Measurements from ENCODE around the gene SCMH1.

The SCMH1 gene

GRCh38 chr1:41078616-41079015 is 163.5 kb downstream of the SCMH1 start:
- Histone ChIP-seq H3K4me1 (ENCODE audit: control insufficient read depth, insufficient read depth, low read length, poor library complexity, severe bottlenecking) (no peaks in the 10 kb centered on the region), H3K27ac (ENCODE audit: insufficient read depth, low read length, poor library complexity, severe bottlenecking) (no peak overlapping the region), H3K9me3 (ENCODE audit: control insufficient read depth, low read length) (no peaks in the 10 kb centered on the region), H3K36me3 (ENCODE audit: control insufficient read depth, insufficient read depth, low read length) (no peaks in the 10 kb centered on the region), H3K27me3 (replicated peaks; ENCODE audit: control insufficient read depth, insufficient read depth, low read length, poor library complexity, severe bottlenecking) (no peaks in the 10 kb centered on the region), H3K4me3 (ENCODE audit: insufficient read depth, low read depth, low read length, poor library complexity, severe bottlenecking) (no peak overlapping the region)
- DNase-seq = no peak

GRCh38 chr1:41078193-41078592 is 163.9 kb downstream of the SCMH1 start:
- no peaks in the 10 kb centered on the region for H3K4me1 ChIP-seq (ENCODE audit: control insufficient read depth, insufficient read depth, low read length, poor library complexity, severe bottlenecking)
- H3K36me3 ChIP-seq (ENCODE audit: control insufficient read depth, insufficient read depth, low read length) = no peaks in the 10 kb centered on the region
- no peak for DNase-seq
- no peaks in the 10 kb centered on the region for H3K27me3 ChIP-seq (replicated peaks; ENCODE audit: control insufficient read depth, insufficient read depth, low read length, poor library complexity, severe bottlenecking)
- no peak overlapping the region for H3K4me3 ChIP-seq (ENCODE audit: insufficient read depth, low read depth, low read length, poor library complexity, severe bottlenecking)
- H3K27ac ChIP-seq (ENCODE audit: insufficient read depth, low read length, poor library complexity, severe bottlenecking) = no peak overlapping the region
- H3K9me3 ChIP-seq (ENCODE audit: control insufficient read depth, low read length) = no peaks in the 10 kb centered on the region

- Histone ChIP-seq H3K36me3 (ENCODE audit: control insufficient read depth, insufficient read depth, low read length) (peaks cover 4% of the 10 kb centered on the region), H3K9me3 (ENCODE audit: control insufficient read depth, low read length) (no peaks in the 10 kb centered on the region), H3K4me1 (ENCODE audit: control insufficient read depth, insufficient read depth, low read length, poor library complexity, severe bottlenecking) (no peaks in the 10 kb centered on the region), H3K27ac (ENCODE audit: insufficient read depth, low read length, poor library complexity, severe bottlenecking) (no peak overlapping the region), H3K27me3 (replicated peaks; ENCODE audit: control insufficient read depth, insufficient read depth, low read length, poor library complexity, severe bottlenecking) (no peaks in the 10 kb centered on the region), H3K4me3 (ENCODE audit: insufficient read depth, low read depth, low read length, poor library complexity, severe bottlenecking) (no peak overlapping the region)
- DNase-seq = no peak
These were observed 168.1 kb downstream of the SCMH1 start for GRCh38 chr1:41073971-41074370.

- peaks cover 7% of the 10 kb centered on the region for H3K36me3 ChIP-seq (ENCODE audit: control insufficient read depth, insufficient read depth, low read length)
- no peak overlapping the region for H3K27ac ChIP-seq (ENCODE audit: insufficient read depth, low read length, poor library complexity, severe bottlenecking)
- H3K27me3 ChIP-seq (replicated peaks; ENCODE audit: control insufficient read depth, insufficient read depth, low read length, poor library complexity, severe bottlenecking) = no peaks in the 10 kb centered on the region
- no peak overlapping the region for H3K4me3 ChIP-seq (ENCODE audit: insufficient read depth, low read depth, low read length, poor library complexity, severe bottlenecking)
- no peaks in the 10 kb centered on the region for H3K9me3 ChIP-seq (ENCODE audit: control insufficient read depth, low read length)
- no peak for DNase-seq
- no peaks in the 10 kb centered on the region for H3K4me1 ChIP-seq (ENCODE audit: control insufficient read depth, insufficient read depth, low read length, poor library complexity, severe bottlenecking)
These were observed 170.1 kb downstream of the SCMH1 start for GRCh38 chr1:41072051-41072450.

GRCh38 chr1:41056907-41057306 is 185.2 kb downstream of the SCMH1 start:
- DNase-seq = no peak
- Histone ChIP-seq H3K27ac (ENCODE audit: insufficient read depth, low read length, poor library complexity, severe bottlenecking) (no peak overlapping the region), H3K27me3 (replicated peaks; ENCODE audit: control insufficient read depth, insufficient read depth, low read length, poor library complexity, severe bottlenecking) (no peaks in the 10 kb centered on the region), H3K4me3 (ENCODE audit: insufficient read depth, low read depth, low read length, poor library complexity, severe bottlenecking) (no peak overlapping the region), H3K9me3 (ENCODE audit: control insufficient read depth, low read length) (no peaks in the 10 kb centered on the region), H3K36me3 (ENCODE audit: control insufficient read depth, insufficient read depth, low read length) (no peaks in the 10 kb centered on the region), H3K4me1 (ENCODE audit: control insufficient read depth, insufficient read depth, low read length, poor library complexity, severe bottlenecking) (no peaks in the 10 kb centered on the region)

- no peak for DNase-seq
- H3K4me3 ChIP-seq (ENCODE audit: insufficient read depth, low read depth, low read length, poor library complexity, severe bottlenecking) = no peak overlapping the region
- no peaks in the 10 kb centered on the region for H3K4me1 ChIP-seq (ENCODE audit: control insufficient read depth, insufficient read depth, low read length, poor library complexity, severe bottlenecking)
- no peak overlapping the region for H3K27ac ChIP-seq (ENCODE audit: insufficient read depth, low read length, poor library complexity, severe bottlenecking)
- H3K36me3 ChIP-seq (ENCODE audit: control insufficient read depth, insufficient read depth, low read length) = peaks cover 7% of the 10 kb centered on the region
- no peaks in the 10 kb centered on the region for H3K27me3 ChIP-seq (replicated peaks; ENCODE audit: control insufficient read depth, insufficient read depth, low read length, poor library complexity, severe bottlenecking)
- H3K9me3 ChIP-seq (ENCODE audit: control insufficient read depth, low read length) = no peaks in the 10 kb centered on the region
These were observed 188.8 kb downstream of the SCMH1 start for GRCh38 chr1:41053316-41053715.

- Histone ChIP-seq H3K4me1 (ENCODE audit: control insufficient read depth, insufficient read depth, low read length, poor library complexity, severe bottlenecking) (no peaks in the 10 kb centered on the region), H3K4me3 (ENCODE audit: insufficient read depth, low read depth, low read length, poor library complexity, severe bottlenecking) (no peak overlapping the region), H3K36me3 (ENCODE audit: control insufficient read depth, insufficient read depth, low read length) (peaks cover 11% of the 10 kb centered on the region), H3K9me3 (ENCODE audit: control insufficient read depth, low read length) (no peaks in the 10 kb centered on the region), H3K27ac (ENCODE audit: insufficient read depth, low read length, poor library complexity, severe bottlenecking) (no peak overlapping the region), H3K27me3 (replicated peaks; ENCODE audit: control insufficient read depth, insufficient read depth, low read length, poor library complexity, severe bottlenecking) (no peaks in the 10 kb centered on the region)
- DNase-seq = no peak
These were observed 191.1 kb downstream of the SCMH1 start for GRCh38 chr1:41051022-41051421.

- no peak for DNase-seq
- Histone ChIP-seq H3K27me3 (replicated peaks; ENCODE audit: control insufficient read depth, insufficient read depth, low read length, poor library complexity, severe bottlenecking) (no peaks in the 10 kb centered on the region), H3K4me3 (ENCODE audit: insufficient read depth, low read depth, low read length, poor library complexity, severe bottlenecking) (no peak overlapping the region), H3K27ac (ENCODE audit: insufficient read depth, low read length, poor library complexity, severe bottlenecking) (no peak overlapping the region), H3K36me3 (ENCODE audit: control insufficient read depth, insufficient read depth, low read length) (peaks cover 15% of the 10 kb centered on the region), H3K9me3 (ENCODE audit: control insufficient read depth, low read length) (no peaks in the 10 kb centered on the region), H3K4me1 (ENCODE audit: control insufficient read depth, insufficient read depth, low read length, poor library complexity, severe bottlenecking) (peaks cover 5% of the 10 kb centered on the region)
These were observed 193.6 kb downstream of the SCMH1 start for GRCh38 chr1:41048540-41048939.

GRCh38 chr1:41046347-41046775 is 195.7 kb downstream of the SCMH1 start:
- H3K27ac ChIP-seq (ENCODE audit: insufficient read depth, low read length, poor library complexity, severe bottlenecking) = no peak overlapping the region
- peaks cover 5% of the 10 kb centered on the region for H3K4me1 ChIP-seq (ENCODE audit: control insufficient read depth, insufficient read depth, low read length, poor library complexity, severe bottlenecking)
- H3K4me3 ChIP-seq (ENCODE audit: insufficient read depth, low read depth, low read length, poor library complexity, severe bottlenecking) = no peak overlapping the region
- peaks cover 15% of the 10 kb centered on the region for H3K36me3 ChIP-seq (ENCODE audit: control insufficient read depth, insufficient read depth, low read length)
- no peaks in the 10 kb centered on the region for H3K9me3 ChIP-seq (ENCODE audit: control insufficient read depth, low read length)
- no peak for DNase-seq
- H3K27me3 ChIP-seq (replicated peaks; ENCODE audit: control insufficient read depth, insufficient read depth, low read length, poor library complexity, severe bottlenecking) = no peaks in the 10 kb centered on the region

- Histone ChIP-seq H3K9me3 (ENCODE audit: control insufficient read depth, low read length) (no peaks in the 10 kb centered on the region), H3K27ac (ENCODE audit: insufficient read depth, low read length, poor library complexity, severe bottlenecking) (no peak overlapping the region), H3K36me3 (ENCODE audit: control insufficient read depth, insufficient read depth, low read length) (peaks cover 15% of the 10 kb centered on the region), H3K4me3 (ENCODE audit: insufficient read depth, low read depth, low read length, poor library complexity, severe bottlenecking) (no peak overlapping the region), H3K4me1 (ENCODE audit: control insufficient read depth, insufficient read depth, low read length, poor library complexity, severe bottlenecking) (peaks cover 5% of the 10 kb centered on the region), H3K27me3 (replicated peaks; ENCODE audit: control insufficient read depth, insufficient read depth, low read length, poor library complexity, severe bottlenecking) (no peaks in the 10 kb centered on the region)
- DNase-seq = no peak
These were observed 196.4 kb downstream of the SCMH1 start for GRCh38 chr1:41045740-41046139.

GRCh38 chr1:41044187-41044586 is 197.9 kb downstream of the SCMH1 start:
- Histone ChIP-seq H3K27me3 (replicated peaks; ENCODE audit: control insufficient read depth, insufficient read depth, low read length, poor library complexity, severe bottlenecking) (no peaks in the 10 kb centered on the region), H3K4me3 (ENCODE audit: insufficient read depth, low read depth, low read length, poor library complexity, severe bottlenecking) (no peak overlapping the region), H3K27ac (ENCODE audit: insufficient read depth, low read length, poor library complexity, severe bottlenecking) (no peak overlapping the region), H3K36me3 (ENCODE audit: control insufficient read depth, insufficient read depth, low read length) (peaks cover 19% of the 10 kb centered on the region), H3K4me1 (ENCODE audit: control insufficient read depth, insufficient read depth, low read length, poor library complexity, severe bottlenecking) (peaks cover 5% of the 10 kb centered on the region), H3K9me3 (ENCODE audit: control insufficient read depth, low read length) (no peaks in the 10 kb centered on the region)
- no peak for DNase-seq
